HG02981 (cell line): Measurements from ENCODE around the gene SLC11A1.

Experiments used
- ATAC-seq: cut with Tn5 transposase; IDR thresholded peaks from one replicate; pipeline ENCODE4 v1.9.1; 2021; ENCODE audit warnings: mild to moderate bottlenecking, moderate library complexity; ENCODE audit not compliant: unreplicated experiment

Gene SLC11A1

GRCh38 chr2:218392891-218393462 is 10.9 kb downstream of the SLC11A1 start:
- ATAC-seq, result no peak

DNA sequence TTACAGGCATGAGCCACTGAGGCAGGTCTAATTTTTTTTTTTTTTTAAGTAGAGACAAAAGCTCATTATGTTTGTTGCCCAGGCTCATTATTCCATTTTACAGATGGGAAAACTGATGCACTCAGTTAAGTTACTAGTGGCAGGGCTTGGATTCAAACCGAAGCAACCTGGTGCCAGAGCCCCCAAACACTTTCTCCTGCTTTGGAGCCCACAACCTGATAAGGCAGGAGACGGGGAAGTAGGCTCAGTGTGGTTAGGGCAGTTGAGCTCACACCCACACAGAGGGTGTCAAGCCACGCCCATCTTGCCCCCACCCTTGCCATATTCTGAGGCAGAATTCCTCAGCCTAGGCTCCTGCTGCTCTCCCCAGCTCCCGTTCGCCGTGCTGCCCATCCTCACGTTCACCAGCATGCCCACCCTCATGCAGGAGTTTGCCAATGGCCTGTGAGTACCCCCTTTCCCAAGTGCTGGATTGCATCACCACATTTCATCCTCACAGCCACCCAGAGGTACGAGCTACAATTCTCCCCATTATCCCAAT is 11.7 kb downstream of the SLC11A1 start:
- ATAC-seq, result no peak

- ATAC-seq, result no peak
Observed at GRCh38 chr2:218394298-218395089, 12.4 kb downstream of the SLC11A1 start.

DNA sequence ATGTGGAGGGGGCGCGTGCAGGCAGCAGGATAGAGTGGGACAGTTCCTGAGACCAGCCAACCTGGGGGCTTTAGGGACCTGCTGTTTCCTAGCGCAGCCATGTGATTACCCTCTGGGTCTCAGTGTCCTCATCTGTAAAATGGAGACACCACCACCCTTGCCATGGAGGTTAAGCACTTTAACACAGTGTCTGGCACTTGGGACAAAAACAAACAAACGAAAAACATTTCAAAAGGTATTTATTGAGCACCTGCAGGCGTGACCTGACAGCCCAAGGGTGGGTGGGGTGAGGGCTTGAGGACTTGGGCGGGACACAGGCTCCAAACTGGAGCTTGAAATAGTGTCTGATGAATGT is 13.0 kb downstream of the SLC11A1 start:
- ATAC-seq, result no peak

GRCh38 chr2:218395456-218395825 is 13.4 kb downstream of the SLC11A1 start:
- ATAC-seq, result no peak

GRCh38 chr2:218395826-218396687 is 14.0 kb downstream of the SLC11A1 start:
- ATAC-seq, result peak; percentile 49

DNA sequence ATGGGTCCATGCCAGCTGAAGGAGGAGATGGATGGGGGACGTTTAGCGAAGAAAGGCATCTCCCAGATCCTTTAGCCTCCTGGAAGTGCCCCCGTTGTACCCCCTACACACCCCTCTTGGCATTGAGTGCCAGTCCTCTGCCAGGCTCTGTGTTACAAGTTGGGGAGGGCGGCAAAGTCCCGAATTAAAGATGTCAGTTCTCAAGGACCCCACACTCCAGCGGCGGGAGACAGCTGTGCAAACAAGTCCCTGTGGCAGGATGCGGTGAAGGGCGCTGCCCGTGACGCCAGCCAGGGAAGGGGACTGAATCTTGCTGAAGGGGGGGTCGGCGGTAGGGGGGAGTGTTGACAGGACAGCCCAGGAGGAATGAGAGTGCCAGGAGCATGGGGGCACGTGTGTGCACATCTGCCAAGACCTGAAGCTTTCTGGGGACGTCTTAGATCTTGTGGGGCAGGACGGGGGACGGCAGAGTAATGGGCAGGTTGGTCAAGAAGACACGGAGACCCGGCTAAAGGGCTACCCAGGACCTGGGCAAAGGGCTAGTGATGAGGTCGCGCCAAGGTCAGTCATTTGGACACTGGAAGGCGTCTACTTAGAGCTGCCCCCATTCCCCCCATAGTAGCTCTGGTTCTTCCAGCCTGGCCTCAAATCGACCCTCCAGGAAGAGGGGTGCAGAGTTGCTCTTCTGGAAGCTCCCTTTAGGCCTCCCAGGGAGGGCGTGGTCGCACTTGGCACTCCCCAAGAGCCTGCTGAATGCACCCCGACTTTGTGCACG is 14.8 kb downstream of the SLC11A1 start:
- no peak for ATAC-seq

GRCh38 chr2:218397463-218397819 is 15.4 kb downstream of the SLC11A1 start:
- ATAC-seq, result no peak

- no peak for ATAC-seq
Observed at GRCh38 chr2:218397820-218398436, 15.9 kb downstream of the SLC11A1 start.

DNA sequence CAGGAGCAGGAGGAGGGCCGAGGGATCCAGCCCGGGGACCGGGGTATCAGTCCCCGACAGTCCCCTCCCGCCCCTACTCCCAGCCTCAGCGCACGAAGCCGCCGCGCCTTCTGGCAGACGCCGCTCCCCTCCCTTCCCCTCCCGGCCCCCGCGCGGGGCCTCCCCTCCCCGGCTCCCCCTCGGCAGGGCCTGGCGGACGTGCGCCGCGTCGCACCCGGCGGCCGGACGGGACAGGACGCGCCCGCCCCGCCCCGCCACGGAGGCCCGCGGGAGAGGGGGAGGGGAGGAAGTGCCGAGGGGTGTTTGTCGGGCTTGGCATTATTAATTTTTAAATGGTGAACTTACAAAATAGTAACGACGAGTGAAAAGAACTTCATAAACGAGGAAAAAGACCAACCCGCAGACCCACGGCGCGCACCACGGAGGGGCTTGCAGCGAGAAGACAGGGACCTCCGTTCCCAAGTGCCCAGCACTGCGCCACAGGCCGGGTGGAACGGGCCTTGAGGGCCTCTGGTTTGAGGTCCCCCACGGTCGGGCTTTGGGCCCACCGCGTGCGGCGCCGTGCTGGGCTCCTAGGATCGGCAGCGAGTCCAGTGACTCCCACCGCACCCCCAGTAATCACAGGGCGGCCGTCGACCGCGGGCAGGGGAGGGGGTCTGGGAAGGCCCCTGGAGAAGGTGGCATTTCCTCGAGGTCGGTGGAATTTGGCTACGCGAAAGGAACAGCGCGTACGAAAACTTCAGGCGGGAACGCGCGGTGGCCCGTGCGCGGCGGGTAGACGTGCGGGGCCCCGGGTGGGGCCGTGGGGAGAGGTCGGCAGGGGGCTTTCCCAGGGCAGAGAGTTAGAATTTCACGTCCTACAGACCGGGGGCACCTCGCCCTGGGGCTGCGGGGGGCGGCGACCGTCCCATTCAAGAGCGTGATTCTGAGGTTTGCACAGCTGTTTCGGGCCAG is 16.6 kb downstream of the SLC11A1 start:
- ATAC-seq, result no peak

DNA sequence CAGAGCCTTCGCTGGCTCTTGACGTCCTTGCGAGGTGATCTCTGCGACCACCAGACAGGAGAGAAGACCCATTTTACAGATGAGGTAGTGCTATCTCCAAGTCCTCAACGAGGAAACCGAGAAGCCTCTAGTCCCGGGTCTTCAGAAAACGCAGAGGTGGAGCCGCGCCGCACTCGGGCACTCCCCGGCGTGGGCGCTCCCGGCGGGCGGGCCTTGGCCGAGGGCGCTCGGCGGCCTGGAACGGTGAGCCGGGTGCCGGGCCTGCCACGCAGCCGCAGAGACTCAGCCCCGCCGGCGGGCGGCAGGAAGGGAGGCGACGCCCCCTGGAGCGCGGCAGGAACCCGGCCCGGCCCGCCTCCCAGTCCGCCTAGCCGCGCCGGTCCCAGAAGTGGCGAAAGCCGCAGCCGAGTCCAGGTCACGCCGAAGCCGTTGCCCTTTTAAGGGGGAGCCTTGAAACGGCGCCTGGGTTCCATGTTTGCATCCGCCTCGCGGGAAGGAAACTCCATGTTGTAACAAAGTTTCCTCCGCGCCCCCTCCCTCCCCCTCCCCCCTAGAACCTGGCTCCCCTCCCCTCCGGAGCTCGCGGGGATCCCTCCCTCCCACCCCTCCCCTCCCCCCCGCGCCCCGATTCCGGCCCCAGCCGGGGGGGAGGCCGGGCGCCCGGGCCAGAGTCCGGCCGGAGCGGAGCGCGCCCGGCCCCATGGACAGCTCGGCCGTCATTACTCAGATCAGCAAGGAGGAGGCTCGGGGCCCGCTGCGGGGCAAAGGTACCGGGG is 17.5 kb downstream of the SLC11A1 start, which contains the start of gene CTDSP1:
Gene CTDSP1 (plus strand): TSS at position 478 of the 776 bp plus-strand sequence. CDS start 223 bp downstream, at position 701.
- ATAC-seq, result peak; percentile 31

- ATAC-seq, result no peak
Observed at GRCh38 chr2:218400167-218400929, 18.3 kb downstream of the SLC11A1 start.

DNA sequence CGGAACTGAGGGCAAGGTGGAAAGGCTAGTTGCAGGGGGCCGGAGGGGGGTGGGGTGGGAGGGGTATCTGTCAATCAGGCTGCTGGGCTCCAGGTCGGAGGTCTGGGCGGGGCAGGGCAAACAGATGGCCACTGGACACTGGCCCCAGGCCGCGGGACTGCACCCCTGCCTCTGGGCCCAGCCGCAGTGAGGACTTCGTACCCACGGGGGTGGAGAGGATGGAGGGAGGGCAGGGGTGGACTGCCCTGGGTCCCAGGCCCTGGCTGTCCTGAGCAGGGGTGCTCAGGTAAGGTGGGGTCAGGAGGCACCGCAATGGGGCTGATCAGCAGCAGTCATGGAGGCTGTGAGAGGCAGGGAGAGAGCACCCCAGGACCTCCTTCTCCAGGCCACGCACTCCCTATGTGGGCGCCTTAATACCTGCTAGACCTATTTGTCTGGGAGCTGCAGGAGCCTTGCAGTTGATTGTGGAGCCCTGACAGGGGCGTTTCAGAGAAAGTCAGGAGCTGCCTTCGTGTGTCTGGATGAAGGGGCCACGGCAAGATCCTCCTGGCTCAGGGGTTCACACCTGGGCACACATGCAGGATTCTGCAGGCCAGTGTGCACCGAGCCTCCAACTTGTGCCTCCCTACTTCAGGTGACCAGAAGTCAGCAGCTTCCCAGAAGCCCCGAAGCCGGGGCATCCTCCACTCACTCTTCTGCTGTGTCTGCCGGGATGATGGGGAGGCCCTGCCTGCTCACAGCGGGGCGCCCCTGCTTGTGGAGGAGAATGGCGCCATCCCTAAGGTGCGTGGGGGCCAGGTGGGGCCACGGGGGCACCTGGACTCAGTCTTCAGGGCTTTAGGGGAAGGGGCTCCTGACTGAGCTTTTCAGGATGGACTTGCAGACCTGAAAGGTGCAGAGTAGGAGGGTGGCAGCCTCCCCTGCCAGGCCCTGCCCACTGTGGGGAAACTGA is 19.1 kb downstream of the SLC11A1 start:
- no peak for ATAC-seq

DNA sequence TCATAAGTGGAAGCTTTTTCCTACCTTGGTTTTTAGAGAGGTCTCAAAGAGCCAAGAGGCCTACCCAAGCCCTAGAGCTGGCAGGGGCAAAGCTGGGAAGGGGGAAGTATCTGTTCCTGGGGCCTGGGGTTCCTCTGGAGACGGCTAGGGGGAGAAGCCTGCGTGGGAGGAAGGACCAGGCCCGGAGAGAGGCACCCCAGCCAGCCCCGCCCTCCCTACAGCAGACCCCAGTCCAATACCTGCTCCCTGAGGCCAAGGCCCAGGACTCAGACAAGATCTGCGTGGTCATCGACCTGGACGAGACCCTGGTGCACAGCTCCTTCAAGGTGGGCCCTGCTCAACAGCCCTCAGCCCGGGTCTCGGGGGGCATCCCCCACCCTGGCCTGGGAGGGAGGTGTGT is 19.8 kb downstream of the SLC11A1 start:
- no peak for ATAC-seq

DNA sequence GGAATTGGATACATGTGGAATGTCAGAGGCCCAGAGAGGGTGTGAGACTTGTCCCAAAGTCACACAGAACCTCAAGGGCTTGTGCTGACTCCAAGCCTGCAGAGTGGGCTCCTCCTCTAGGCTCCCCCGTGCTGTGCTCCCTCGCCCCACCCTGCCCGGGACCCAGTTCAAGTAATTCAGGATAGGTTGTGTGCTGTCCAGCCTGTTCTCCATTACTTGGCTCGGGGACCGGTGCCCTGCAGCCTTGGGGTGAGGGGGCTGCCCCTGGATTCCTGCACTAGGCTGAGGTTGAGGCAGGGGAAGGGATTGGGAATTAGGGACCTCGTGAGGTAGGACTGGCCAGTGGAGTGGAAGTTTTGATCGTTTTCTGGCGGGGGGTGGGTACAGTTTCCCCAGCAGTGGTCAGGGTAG is 20.4 kb downstream of the SLC11A1 start:
- ATAC-seq, result no peak

DNA sequence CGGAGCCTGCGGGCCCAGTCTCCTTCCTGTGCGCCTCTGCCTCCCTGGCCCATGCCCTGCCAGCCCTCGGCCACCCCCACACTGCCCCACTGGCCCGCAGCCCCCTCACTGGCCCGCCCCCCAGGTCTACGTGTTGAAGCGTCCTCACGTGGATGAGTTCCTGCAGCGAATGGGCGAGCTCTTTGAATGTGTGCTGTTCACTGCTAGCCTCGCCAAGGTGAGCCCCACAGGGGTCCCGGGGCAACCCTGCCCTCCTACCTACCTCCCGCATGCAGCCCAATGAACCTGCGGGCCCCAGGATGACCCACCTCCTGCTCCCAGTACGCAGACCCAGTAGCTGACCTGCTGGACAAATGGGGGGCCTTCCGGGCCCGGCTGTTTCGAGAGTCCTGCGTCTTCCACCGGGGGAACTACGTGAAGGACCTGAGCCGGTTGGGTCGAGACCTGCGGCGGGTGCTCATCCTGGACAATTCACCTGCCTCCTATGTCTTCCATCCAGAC is 20.9 kb downstream of the SLC11A1 start:
- ATAC-seq, result no peak
